Cardiac fibroblast (primary cell): ENCODE results near the gene ABCC3.

Source experiments
- DNase-seq, 2 donors: peaks; one replicate each; pipeline versions ENCODE4 v3.0.0 to v3.0.0-alpha.2; 2010; ENCODE audit warnings: low read depth in 2 of 2
- H3K4me3 ChIP-seq, 2 donors: replicated peaks in 1 of 2; 1 replicate in 1 of 2; 2 replicates in 1 of 2; pipeline ENCODE4 v1.5.1; 2011; ENCODE audit warnings: low read depth in 2 of 2, low read length in 2 of 2, mild to moderate bottlenecking in 2 of 2, moderate library complexity in 1 of 2
- CTCF ChIP-seq: IDR thresholded peaks from one replicate; pipeline ENCODE4 v1.5.1; 2011; ENCODE audit warnings: low read depth, mild to moderate bottlenecking, low read length, inconsistent platforms

ABCC3 gene

GRCh38 chr17:50664788-50665458 is 30.2 kb downstream of the ABCC3 start:
- no peak overlapping the region for H3K4me3 ChIP-seq
- no peak for TF ChIP-seq CTCF
- DNase-seq: no peak

GRCh38 chr17:50665838-50666237 is 31.2 kb downstream of the ABCC3 start:
- no peak for TF ChIP-seq CTCF
- DNase-seq: no peak
- no peak overlapping the region for H3K4me3 ChIP-seq

- no peak overlapping the region for H3K4me3 ChIP-seq
- no peak for DNase-seq
- TF ChIP-seq CTCF: no peak
Measured at GRCh38 chr17:50666316-50666715, 31.6 kb downstream of the ABCC3 start.

GRCh38 chr17:50667259-50668024 is 32.8 kb downstream of the ABCC3 start:
- DNase-seq: no peak
- no peak for TF ChIP-seq CTCF
- no peak overlapping the region for H3K4me3 ChIP-seq

- peak; percentile 58 to 59 for DNase-seq
- no peak for TF ChIP-seq CTCF
- no peak overlapping the region for H3K4me3 ChIP-seq
Measured at GRCh38 chr17:50668025-50668837, 33.5 kb downstream of the ABCC3 start.

- no peak overlapping the region for H3K4me3 ChIP-seq
- no peak for DNase-seq
- no peak for TF ChIP-seq CTCF
Measured at GRCh38 chr17:50668838-50669581, 34.3 kb downstream of the ABCC3 start.
